T-cell (primary cell): ENCODE results near the gene CMTM7. TPM values are rescaled to one million over a fixed set of nuclear protein-coding genes. Genes with fewer than 3 reads are reported as not detected.

ENCODE experiments used
- ATAC-seq, 4 experiments: fragments of 200-7000 bp in 3 of 4; fragments of 150-1000 bp in 1 of 4; cut with Tn5 transposase; replicated peaks in 1 of 4; 1 replicate in 3 of 4; 2 replicates in 1 of 4; pipeline ENCODE4 v1.10.0; 2021; ENCODE audit warnings: moderate library complexity in 3 of 4, mild to moderate bottlenecking in 2 of 4, moderate number of reproducible peaks in 1 of 4
- CTCF ChIA-PET, 2 donors: fragments of 300-600 bp; sonication (Branson Sonifier 250); formaldehyde crosslinking; loops; one replicate each; lab custom pipeline; 2022; ENCODE audit warnings: antibody characterized with exemption in 2 of 2; lab: Charles Lee
- POLR2A ChIA-PET, 2 donors: fragments of 300-600 bp; sonication (Branson Sonifier 250); formaldehyde crosslinking; loops; one replicate each; lab custom pipeline; 2022; ENCODE audit warnings: antibody characterized with exemption in 2 of 2; lab: Charles Lee
- DNase-seq, 35 experiments: peaks; one replicate each; pipeline versions ENCODE4 v3.0.0 to v3.0.0-alpha.2; 2013 to 2023
- H3K27ac ChIP-seq: one replicate; pipeline ENCODE4 v1.5.1; 2013; ENCODE audit warnings: low read length
- H3K27me3 ChIP-seq, 2 experiments: replicated peaks in 1 of 2; 1 replicate in 1 of 2; 2 replicates in 1 of 2; pipeline versions ENCODE4 v1.6.1 to v1.7.0; 2013; ENCODE audit warnings: low read length in 1 of 2, mixed read lengths in 1 of 2; ENCODE audit not compliant: control insufficient read depth in 2 of 2, insufficient read depth in 2 of 2; ENCODE audit errors: extremely low read depth in 1 of 2
- H3K36me3 ChIP-seq, 2 donors: 1 replicate in 1 of 2; 2 replicates in 1 of 2; pipeline versions ENCODE4 v1.6.1 to v1.7.0; 2013; ENCODE audit warnings: low read length in 1 of 2; ENCODE audit not compliant: control insufficient read depth in 2 of 2, insufficient read depth in 1 of 2; ENCODE audit errors: extremely low read depth in 1 of 2
- H3K4me1 ChIP-seq, 2 experiments: 1 replicate in 1 of 2; 2 replicates in 1 of 2; pipeline versions ENCODE4 v1.6.1 to v1.7.0; 2013; ENCODE audit warnings: low read length in 2 of 2, mixed read lengths in 1 of 2; ENCODE audit not compliant: insufficient read depth in 2 of 2, control insufficient read depth in 1 of 2; ENCODE audit errors: extremely low read depth in 1 of 2
- H3K4me3 ChIP-seq, 2 donors: 1 replicate in 1 of 2; 2 replicates in 1 of 2; pipeline versions ENCODE4 v1.5.1 to v1.7.0; 2013; ENCODE audit warnings: mild to moderate bottlenecking in 2 of 2, low read length in 1 of 2, moderate library complexity in 1 of 2; ENCODE audit not compliant: control insufficient read depth in 1 of 2; ENCODE audit errors: extremely low read depth in 1 of 2
- H3K9me3 ChIP-seq: 2 replicates; pipeline ENCODE4 v1.7.0; 2013
- H3K27ac Mint-ChIP-seq, 2 donors: one replicate each; pipeline ENCODE4 v1.8.0; 2020 to 2021; ENCODE audit warnings: mild to moderate bottlenecking in 2 of 2, mixed read lengths in 2 of 2
- H3K27me3 Mint-ChIP-seq, 2 donors: one replicate each; pipeline ENCODE4 v1.8.0; 2021 to 2022; ENCODE audit warnings: mixed read lengths in 2 of 2
- H3K36me3 Mint-ChIP-seq: one replicate; pipeline ENCODE4 v1.8.0; 2021; ENCODE audit warnings: mixed read lengths
- H3K4me1 Mint-ChIP-seq, 3 donors: one replicate each; pipeline ENCODE4 v1.8.0; 2020 to 2022; ENCODE audit warnings: mixed read lengths in 3 of 3, mild to moderate bottlenecking in 1 of 3
- H3K4me3 Mint-ChIP-seq, 3 donors: one replicate each; pipeline ENCODE4 v1.8.0; 2020 to 2022; ENCODE audit warnings: mild to moderate bottlenecking in 3 of 3, mixed read lengths in 3 of 3, moderate library complexity in 3 of 3
- H3K9me3 Mint-ChIP-seq, 3 donors: one replicate each; pipeline ENCODE4 v1.8.0; 2020 to 2022; ENCODE audit warnings: mixed read lengths in 3 of 3
- WGBS: methylation state at CpG from one replicate; pipeline ENCODE4 v1.1.5; 2013; ENCODE audit warnings: missing lambda C conversion rate; ENCODE audit not compliant: insufficient coverage; 5-methylcytosine and 5-hydroxymethylcytosine counted together
- total RNA-seq, 35 experiments: library from RNA in 6 of 35; stranded (reverse) in 6 of 35; fragments of 120-200 nt in 1 of 35; gene quantifications; one replicate each; pipeline versions ENCODE4 v1.2.1 to v1.2.4 and lab custom pipeline; 2013 to 2026

Gene CMTM7
- total RNA-seq, 5 donors from 2014 or later (not counting 1 experiment from before 2014, with no cell fraction given), result 40.7 to 56.7 (median 47.8) TPM

DNA sequence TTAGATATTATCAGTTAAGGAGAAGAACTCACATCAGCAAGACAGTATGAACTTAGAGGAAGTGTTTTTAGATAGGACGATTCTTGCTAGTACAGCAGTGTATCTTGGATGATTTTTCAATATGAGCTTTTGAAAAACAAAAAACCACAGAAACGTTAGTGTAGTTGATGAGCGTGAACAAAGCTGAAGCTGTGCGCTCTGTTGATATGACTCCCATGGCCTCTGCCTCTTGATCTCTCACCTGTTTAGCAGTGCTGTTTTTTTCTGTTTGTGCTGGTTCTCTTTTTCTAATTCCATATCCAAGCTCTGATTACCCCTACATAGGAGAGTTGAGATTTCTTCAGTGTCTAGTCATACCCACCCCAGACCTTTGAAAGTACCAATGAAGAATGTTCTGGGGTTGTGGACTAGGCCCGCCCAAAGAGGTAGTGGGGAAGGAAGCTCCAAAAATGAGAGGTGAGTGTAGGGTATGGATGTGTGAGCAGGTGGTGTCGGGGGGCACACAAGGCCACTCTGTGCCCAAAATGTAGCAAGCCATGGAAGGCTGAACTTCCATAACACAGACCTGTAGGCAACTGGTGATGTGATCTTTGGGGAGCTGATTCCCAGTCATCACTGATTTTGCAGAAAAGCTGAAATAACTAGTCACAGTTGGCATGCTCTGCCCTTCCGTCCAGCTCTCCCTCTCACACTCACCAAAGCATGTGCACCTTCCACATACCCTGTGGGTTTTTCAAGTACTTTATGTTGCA is 20.0 kb upstream of the CMTM7 start:
- peak; percentile 86 to 93 (median 89) for ATAC-seq
- H3K27me3 Mint-ChIP-seq, result no peaks in the 10 kb centered on the region
- no peaks in the 10 kb centered on the region for H3K9me3 ChIP-seq
- peaks cover 3% of the 10 kb centered on the region for H3K36me3 Mint-ChIP-seq
- peak overlapping the region; percentile 84 for H3K27ac ChIP-seq
- peak in 29 of 35 experiments; percentile 11 to 79 (median 39) for DNase-seq
- POLR2A ChIA-PET, result interaction anchor here (0.6 to 1.2 kb wide), 6 partner anchors 19 to 1114 kb away, joined by 3 to 10 read pairs (median 3); no protein-coding TSS in a partner anchor
- no peaks in the 10 kb centered on the region for H3K27me3 ChIP-seq
- H3K4me3 ChIP-seq, result no peak overlapping the region
- H3K27ac Mint-ChIP-seq, result peak overlapping the region; percentile 96 to 97
- WGBS, result 56% methylated on average over 3 of the region's 7 CpGs
- no peaks in the 10 kb centered on the region for H3K36me3 ChIP-seq
- peak overlapping the region in 2 of 3 donors; percentile 5 to 39 for H3K4me3 Mint-ChIP-seq
- peaks cover 35 to 38% of the 10 kb centered on the region in 2 experiments for H3K4me1 ChIP-seq
- H3K4me1 Mint-ChIP-seq, result peaks cover 49 to 55% (median 53%) of the 10 kb centered on the region in 3 donors
- H3K9me3 Mint-ChIP-seq, result no peaks in the 10 kb centered on the region
- CTCF ChIA-PET, result interaction anchor here (0.7 to 1.9 kb wide), 14 partner anchors 8 to 194 kb away, joined by 3 to 13 read pairs (median 4); no protein-coding TSS in a partner anchor

- Mint-ChIP-seq H3K4me3 (peak overlapping the region in 1 of 3 donors; percentile 39), H3K27me3 (no peaks in the 10 kb centered on the region), H3K27ac (peak overlapping the region; percentile 96 to 97), H3K36me3 (peaks cover under 1% of the 10 kb centered on the region), H3K4me1 (peaks cover 45 to 50% (median 48%) of the 10 kb centered on the region in 3 donors), H3K9me3 (no peaks in the 10 kb centered on the region)
- H3K9me3 ChIP-seq, result no peaks in the 10 kb centered on the region
- H3K4me1 ChIP-seq, result peaks cover 33 to 38% of the 10 kb centered on the region in 2 experiments
- no peaks in the 10 kb centered on the region for H3K36me3 ChIP-seq
- peak in 1 of 35 experiments; percentile 32 for DNase-seq
- ATAC-seq, result peak in 2 of 4 experiments; percentile 15 to 28
- POLR2A ChIA-PET, result interaction anchor here (0.6 to 1.2 kb wide), 3 partner anchors 18 to 1115 kb away, joined by 3 read pairs; no protein-coding TSS in a partner anchor
- 34% methylated on average over 4 of the region's 4 CpGs for WGBS
- CTCF ChIA-PET, result interaction anchor here (0.8 to 1.9 kb wide), 10 partner anchors 9 to 195 kb away, joined by 3 to 13 read pairs (median 5); no protein-coding TSS in a partner anchor
- H3K27ac ChIP-seq, result peak overlapping the region; percentile 84
- no peaks in the 10 kb centered on the region for H3K27me3 ChIP-seq
- H3K4me3 ChIP-seq, result no peak overlapping the region
These were observed 19.5 kb upstream of the CMTM7 start for GRCh38 chr3:32372213-32372490.

- H3K27ac Mint-ChIP-seq, result peak overlapping the region; percentile 4 to 97
- no peaks in the 10 kb centered on the region for H3K27me3 Mint-ChIP-seq
- H3K4me3 Mint-ChIP-seq, result no peak overlapping the region
- WGBS, result 89% methylated on average over 1 of the region's 5 CpGs
- POLR2A ChIA-PET, result no interaction called here
- Histone ChIP-seq H3K4me3 (no peak overlapping the region), H3K9me3 (no peaks in the 10 kb centered on the region), H3K27me3 (no peaks in the 10 kb centered on the region), H3K4me1 (peaks cover 29 to 33% of the 10 kb centered on the region in 2 experiments), H3K27ac (no peak overlapping the region), H3K36me3 (no peaks in the 10 kb centered on the region)
- CTCF ChIA-PET, result interaction anchor here (1.3 to 4.2 kb wide), 5 partner anchors 10 to 95 kb away, joined by 3 to 44 read pairs (median 3); no protein-coding TSS in a partner anchor
- no peak for ATAC-seq
- peaks cover 42 to 46% (median 43%) of the 10 kb centered on the region in 3 donors for H3K4me1 Mint-ChIP-seq
- no peak for DNase-seq
- H3K36me3 Mint-ChIP-seq, result no peaks in the 10 kb centered on the region
- no peaks in the 10 kb centered on the region for H3K9me3 Mint-ChIP-seq
These were observed 18.4 kb upstream of the CMTM7 start for GRCh38 chr3:32373276-32373675.

- H3K4me3 Mint-ChIP-seq, result no peak overlapping the region
- ChIA-PET POLR2A (no interaction called here), CTCF (interaction anchor here (0.6 to 4.2 kb wide), 11 partner anchors 20 to 1055 kb away, joined by 3 to 44 read pairs (median 3); no protein-coding TSS in a partner anchor)
- Histone ChIP-seq H3K36me3 (no peaks in the 10 kb centered on the region), H3K4me1 (peaks cover 29 to 33% of the 10 kb centered on the region in 2 experiments), H3K27me3 (no peaks in the 10 kb centered on the region), H3K4me3 (no peak overlapping the region), H3K27ac (no peak overlapping the region), H3K9me3 (no peaks in the 10 kb centered on the region)
- H3K9me3 Mint-ChIP-seq, result no peaks in the 10 kb centered on the region
- ATAC-seq (no peak), DNase-seq (no peak)
- H3K36me3 Mint-ChIP-seq, result no peaks in the 10 kb centered on the region
- peak overlapping the region; percentile 4 to 97 for H3K27ac Mint-ChIP-seq
- H3K27me3 Mint-ChIP-seq, result no peaks in the 10 kb centered on the region
- peaks cover 42 to 46% (median 43%) of the 10 kb centered on the region in 3 donors for H3K4me1 Mint-ChIP-seq
- WGBS, result no CpG with 5 or more reads among the region's 5 CpGs
These were observed 17.8 kb upstream of the CMTM7 start for GRCh38 chr3:32373844-32374243.

- ATAC-seq (peak in 2 of 4 experiments; percentile 25 to 32), DNase-seq (peak in 32 of 35 experiments; percentile 31 to 90 (median 60))
- Mint-ChIP-seq H3K27ac (peak overlapping the region; percentile 78 to 85), H3K4me3 (peak overlapping the region in 1 of 3 donors; percentile 32), H3K9me3 (no peaks in the 10 kb centered on the region), H3K27me3 (no peaks in the 10 kb centered on the region), H3K4me1 (peaks cover 39 to 41% (median 41%) of the 10 kb centered on the region in 3 donors), H3K36me3 (no peaks in the 10 kb centered on the region)
- ChIA-PET CTCF (interaction anchor here (0.6 to 4.2 kb wide), 31 partner anchors 9 to 198 kb away, joined by 3 to 44 read pairs (median 4); no protein-coding TSS in a partner anchor), POLR2A (interaction anchor here in 1 of 2 donors (0.7 kb wide), 1 partner anchor 199 kb away, joined by 3 read pairs; no protein-coding TSS in a partner anchor)
- Histone ChIP-seq H3K36me3 (no peaks in the 10 kb centered on the region), H3K4me3 (no peak overlapping the region), H3K4me1 (peaks cover 29 to 33% of the 10 kb centered on the region in 2 experiments), H3K9me3 (no peaks in the 10 kb centered on the region), H3K27ac (no peak overlapping the region), H3K27me3 (no peaks in the 10 kb centered on the region)
- 69% methylated on average over 5 of the region's 12 CpGs for WGBS
These were observed 16.7 kb upstream of the CMTM7 start for GRCh38 chr3:32374788-32375595.
